Activated CD8-positive, alpha-beta memory T cell treated with anti-CD3 and anti-CD28 coated beads, Interleukin-2, amount 50 U/mL, for 48 hours (primary cell): Measurements from ENCODE around the gene MAGEH1.
"Not testable (repeated sequence)": the region's sequence is repeated elsewhere in the genome, so short reads cannot be mapped to it uniquely, and the experiment has no call there.

ENCODE experiments used
- DNase-seq: peaks from one replicate; pipeline ENCODE4 v3.0.0-alpha.2; 2020

The MAGEH1 gene

DNA sequence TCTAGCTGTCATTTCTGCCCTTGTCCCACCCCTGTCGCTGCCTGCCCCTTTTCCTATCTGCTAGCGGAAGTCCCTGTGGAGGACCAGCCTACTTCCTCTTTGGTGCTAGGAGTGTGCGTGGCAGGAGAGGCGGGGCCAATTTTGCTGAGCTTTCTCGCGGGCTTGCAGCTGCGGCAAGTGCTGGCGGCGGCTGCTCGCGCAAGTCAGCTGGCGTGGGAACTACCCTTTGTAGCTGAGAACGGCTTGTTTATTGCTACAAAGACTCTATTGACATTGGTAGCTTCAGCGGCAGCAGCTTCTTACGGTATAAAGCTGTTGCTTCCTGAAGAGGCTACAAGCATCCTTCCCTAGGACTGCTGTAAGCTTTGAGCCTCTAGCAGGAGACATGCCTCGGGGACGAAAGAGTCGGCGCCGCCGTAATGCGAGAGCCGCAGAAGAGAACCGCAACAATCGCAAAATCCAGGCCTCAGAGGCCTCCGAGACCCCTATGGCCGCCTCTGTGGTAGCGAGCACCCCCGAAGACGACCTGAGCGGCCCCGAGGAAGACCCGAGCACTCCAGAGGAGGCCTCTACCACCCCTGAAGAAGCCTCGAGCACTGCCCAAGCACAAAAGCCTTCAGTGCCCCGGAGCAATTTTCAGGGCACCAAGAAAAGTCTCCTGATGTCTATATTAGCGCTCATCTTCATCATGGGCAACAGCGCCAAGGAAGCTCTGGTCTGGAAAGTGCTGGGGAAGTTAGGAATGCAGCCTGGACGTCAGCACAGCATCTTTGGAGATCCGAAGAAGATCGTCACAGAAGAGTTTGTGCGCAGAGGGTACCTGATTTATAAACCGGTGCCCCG, at the start of gene MAGEH1:
Gene MAGEH1, plus strand, starts transcription at position 138 of the 843 bp plus-strand sequence. Its CDS starts 248 bp downstream, at position 386.
- DNase-seq, result peak; percentile 79

- not testable (repeated sequence) for DNase-seq
These were observed 24.8 kb upstream of the MAGEH1 start for GRCh38 chrX:55427079-55427478.

- DNase-seq, result not testable (repeated sequence)
These were observed 8.5 kb upstream of the MAGEH1 start for GRCh38 chrX:55443468-55443867.

DNA sequence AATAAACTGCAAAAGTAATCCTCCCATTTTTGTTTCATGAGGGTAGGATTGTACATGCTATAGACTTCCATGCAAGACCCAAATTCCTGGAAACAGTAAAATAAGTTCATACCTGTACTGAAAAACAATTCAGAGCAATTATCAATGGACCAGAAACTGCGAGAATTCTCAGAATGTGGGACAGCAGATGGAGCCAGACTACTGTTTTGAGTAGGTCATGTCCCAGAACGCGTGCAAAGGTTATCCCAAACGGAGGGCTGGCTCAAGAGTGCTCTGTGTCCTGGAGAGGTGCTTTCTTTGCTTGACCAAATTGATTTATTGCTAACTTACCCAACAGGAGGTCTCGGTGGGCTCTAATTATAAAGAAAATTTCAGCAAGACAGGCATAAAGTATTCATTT, 1.7 kb upstream of the MAGEH1 start:
- DNase-seq, result no peak

GRCh38 chrX:55451141-55451540, 786 bp upstream of the MAGEH1 start:
- DNase-seq, result no peak

DNA sequence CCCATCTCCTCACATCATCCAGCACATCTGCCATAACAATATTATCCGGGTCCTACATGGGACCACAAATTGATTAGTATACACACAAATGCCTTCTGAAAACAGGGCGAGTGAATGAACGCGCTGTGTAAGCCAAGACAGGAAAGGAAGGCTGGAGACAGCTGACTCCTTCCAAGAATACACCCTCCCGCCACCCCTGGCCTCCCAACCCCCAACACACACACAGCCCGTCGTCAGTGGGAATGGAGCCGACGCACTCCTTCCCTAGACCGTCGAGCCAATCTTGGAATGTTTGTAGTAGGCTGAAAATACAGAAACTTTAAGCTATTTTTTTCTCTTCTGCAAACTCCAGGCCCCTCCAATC, 319 bp upstream of the MAGEH1 start:
- peak; percentile 46 for DNase-seq

DNA sequence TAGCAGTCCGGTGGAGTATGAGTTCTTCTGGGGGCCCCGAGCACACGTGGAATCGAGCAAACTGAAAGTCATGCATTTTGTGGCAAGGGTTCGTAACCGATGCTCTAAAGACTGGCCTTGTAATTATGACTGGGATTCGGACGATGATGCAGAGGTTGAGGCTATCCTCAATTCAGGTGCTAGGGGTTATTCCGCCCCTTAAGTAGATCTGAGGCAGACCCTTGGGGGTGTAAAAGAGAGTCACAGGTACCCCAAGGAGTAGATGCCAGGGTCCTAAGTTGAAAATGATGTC, 852 bp downstream of the MAGEH1 start:
- DNase-seq, result no peak

DNA sequence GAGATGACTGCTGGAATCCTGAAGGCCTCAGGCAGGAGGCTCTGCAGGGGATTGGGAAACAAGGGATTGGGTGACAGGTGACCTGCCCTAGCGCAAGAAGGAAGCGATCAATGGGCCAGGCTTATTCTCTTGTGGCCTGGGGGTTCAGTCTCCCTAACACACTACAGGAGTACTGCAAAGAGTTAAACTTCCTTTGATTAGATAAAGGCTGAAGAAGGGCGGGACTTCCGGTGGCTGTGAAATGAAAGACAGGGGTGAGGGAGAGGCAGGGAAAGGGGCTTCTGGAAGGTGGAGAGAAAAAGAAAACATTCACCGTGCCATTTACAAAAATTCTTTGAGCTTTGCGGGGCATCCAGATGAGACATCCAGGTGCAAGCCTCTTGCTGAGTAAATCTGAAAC, 3.8 kb downstream of the MAGEH1 start:
- DNase-seq, result not testable (repeated sequence)

DNA sequence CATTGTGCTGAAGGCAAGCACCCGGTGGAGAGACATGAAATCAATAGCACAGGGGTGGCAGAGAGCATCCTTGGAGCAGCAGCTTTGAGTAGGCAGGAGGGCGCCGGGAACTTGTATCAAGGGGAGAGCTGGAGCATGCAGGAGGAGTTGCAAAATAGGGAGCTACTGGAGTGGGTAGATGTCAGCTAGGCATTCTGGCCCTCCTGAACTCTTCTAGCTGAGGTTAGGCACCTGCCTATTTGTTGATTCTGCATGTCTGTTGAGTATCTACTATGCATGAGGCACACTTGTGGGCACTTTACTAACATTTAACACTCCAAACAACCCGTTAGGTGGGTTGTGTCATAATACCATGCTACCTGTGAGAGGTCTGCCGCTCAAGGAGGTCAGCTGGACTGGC, 7.5 kb downstream of the MAGEH1 start:
- DNase-seq, result not testable (repeated sequence)

DNA sequence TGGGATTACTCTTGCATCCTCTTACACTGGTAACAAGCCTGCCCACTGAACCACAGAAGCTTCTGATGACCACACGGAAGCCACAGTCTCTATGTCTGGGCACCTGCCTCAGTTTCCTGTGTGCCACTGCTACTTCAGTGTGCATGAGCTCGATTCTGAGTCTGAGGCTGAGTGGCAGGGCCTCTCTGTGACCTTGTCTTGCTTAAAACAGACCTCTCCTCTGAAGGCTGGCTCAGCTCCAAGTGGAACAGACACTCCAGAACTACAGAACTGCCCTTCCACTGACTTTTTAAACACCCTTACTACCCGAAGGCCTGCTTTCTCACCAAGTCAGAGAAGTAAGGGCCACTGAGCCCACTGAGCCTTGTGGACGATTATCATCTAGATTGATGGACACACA, 8.0 kb downstream of the MAGEH1 start:
- not testable (repeated sequence) for DNase-seq

- DNase-seq, result not testable (repeated sequence)
These were observed 12.1 kb downstream of the MAGEH1 start for GRCh38 chrX:55464050-55464449.

DNA sequence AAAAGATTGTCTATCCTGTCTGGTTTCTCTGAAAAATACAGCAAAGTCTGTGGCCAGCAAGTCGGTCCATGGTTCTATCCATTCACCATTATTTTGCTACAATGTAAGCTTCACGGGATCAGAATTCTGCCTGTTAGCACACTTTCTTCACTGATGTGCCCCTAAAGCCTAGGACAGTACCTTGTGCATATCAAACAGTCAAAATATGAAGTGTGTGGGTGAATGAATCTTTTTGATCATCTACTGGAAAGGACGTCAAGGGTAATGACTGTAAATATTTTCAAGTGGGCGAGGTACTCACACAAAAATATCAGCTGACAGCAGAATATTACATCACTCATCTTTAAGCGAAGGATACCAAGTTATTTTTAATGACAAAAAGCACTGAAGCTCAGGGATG, 13.2 kb downstream of the MAGEH1 start:
- not testable (repeated sequence) for DNase-seq

DNA sequence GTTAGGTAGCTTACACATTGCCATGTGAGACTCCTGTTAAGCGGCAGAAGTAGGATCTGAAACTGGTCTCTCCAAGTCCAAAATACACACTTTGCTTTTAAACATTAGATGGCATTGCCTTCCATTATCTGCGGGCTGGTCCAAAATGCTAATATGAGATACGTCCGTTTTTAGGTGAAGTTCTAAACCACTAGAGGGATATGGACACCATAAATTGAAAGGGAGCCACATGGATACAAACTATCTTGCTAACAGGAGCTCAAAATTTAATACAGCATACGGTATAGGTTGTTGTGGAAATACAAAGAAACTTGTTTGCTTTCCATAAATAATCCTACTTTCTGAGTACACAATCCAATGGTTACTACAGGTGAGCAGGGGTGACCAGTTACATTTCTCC, 13.9 kb downstream of the MAGEH1 start:
- DNase-seq, result not testable (repeated sequence)

GRCh38 chrX:55479956-55480355, 28.0 kb downstream of the MAGEH1 start:
- not testable (repeated sequence) for DNase-seq

DNA sequence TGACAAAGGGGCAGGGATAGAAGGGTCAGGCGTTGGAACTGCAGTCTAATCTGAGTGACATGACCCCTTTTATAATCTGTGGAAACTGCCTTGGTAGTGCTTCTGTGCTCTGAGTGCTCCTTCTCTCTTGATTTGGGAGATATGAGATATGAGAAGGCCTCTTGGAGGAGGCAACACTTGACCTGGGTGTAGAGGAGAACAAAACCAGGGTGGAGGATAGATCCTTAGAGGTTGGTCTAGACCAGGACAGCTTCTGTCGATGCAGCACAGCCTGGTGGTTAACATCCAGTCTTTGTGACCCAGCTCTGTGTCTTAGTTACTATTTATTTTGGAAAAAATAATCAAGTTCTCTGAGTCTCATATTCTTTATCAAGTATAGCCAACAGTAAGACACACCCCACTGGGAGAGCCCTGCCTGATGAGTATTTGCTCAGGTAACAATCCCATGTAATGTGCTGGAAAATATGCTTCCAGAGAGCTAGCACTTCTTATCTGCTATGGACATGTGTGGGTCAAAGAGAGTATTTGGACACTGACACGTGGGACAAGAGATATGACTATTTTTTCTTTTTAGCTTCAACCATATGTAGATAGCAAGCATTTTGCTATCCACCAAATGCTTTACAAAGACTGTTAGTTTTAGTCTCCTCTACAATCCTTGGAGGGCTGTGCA, 28.6 kb downstream of the MAGEH1 start:
- DNase-seq, result no peak

GRCh38 chrX:55484948-55485347, 33.0 kb downstream of the MAGEH1 start:
- no peak for DNase-seq

DNA sequence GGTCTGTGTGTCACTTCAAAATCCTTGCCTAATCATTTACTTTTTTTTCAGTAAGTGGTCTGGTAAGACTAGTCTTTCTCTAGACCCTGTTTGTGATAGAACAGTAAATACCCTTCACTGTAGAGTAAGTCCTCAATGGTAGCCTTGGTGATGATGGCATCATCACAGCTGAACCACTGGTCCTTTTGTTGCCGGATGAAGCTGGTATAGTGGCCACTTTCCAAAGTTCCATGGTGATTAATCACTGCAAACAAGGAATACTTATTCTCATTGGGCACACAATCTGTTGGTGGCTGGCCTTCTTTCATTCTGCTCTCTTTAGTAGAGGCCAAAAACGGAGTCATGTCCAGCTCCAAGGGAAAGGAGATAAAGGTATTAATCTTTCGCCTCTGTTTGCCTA, 34.8 kb downstream of the MAGEH1 start:
- DNase-seq, result no peak

GRCh38 chrX:55487143-55487542, 35.2 kb downstream of the MAGEH1 start:
- no peak for DNase-seq

- no peak for DNase-seq
These were observed 36.2 kb downstream of the MAGEH1 start for GRCh38 chrX:55488006-55488592.

DNA sequence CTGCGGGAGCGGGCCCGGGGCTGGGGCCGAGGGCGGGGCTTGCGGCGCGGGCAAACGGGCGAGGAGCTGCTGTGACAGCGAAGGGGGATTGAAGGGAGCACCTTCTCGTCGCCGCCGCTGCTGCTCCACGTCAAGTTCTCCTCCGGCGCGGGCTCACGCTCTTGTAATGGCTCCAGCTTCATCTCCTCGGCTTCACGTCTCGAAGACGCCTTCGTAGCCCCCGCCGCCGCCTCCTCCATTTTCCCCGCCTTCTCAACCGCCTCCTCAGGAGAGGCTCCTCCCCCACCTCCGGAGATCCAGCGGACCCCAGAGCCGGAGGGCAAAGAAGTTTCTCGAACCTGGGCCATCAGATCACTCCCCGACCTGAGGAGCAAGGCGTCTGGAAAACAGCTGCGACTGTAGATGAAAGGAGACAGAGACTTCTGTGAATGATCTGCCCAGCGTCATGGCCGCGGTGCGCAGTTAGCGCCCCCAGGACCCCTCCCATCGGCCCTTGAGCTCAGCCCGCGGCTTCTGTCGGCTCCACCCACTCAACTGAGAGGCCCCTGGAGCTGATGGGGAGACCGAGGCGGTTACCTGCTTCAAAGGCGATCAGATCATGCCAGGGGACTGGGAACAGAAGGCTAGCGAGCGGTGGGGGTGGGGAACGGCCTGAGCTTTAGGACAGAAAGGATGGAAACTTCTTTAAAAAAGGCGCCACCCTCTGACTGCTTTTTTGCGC, 36.8 kb downstream of the MAGEH1 start:
- DNase-seq, result peak; percentile 68

DNA sequence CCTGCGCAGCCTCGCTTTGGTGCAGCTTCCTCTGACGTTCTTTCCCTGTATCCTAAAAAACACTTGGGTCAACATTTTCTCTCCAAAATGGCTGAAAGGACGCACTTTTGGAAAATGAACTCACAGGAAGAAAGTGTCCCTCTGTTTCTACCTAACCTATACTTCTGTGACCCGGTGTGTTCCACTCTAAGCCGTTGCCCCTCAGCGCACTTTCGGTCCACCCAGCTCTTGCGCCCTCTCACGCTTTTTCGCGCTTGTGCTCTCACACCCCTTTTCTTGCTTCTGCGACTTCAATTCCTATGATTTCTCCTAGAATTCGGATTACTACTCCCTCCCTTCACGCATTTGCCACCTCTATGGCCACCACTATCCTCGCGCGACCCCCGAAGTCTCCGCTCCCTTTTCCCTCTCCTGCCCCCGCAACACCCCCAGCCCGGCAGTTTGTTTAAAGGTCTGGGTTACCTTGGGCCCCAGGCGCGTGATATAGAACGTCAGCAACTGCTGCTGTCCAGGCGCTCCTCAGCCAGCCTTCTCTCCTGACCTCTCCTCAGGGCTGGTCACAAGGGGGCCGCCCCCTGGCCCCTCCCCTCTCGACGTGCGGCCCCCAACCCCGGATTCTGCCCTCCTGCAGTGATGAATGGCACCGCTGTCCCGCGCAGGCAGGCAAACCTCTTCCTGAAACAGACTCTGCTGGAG, 37.5 kb downstream of the MAGEH1 start, which contains the start of gene USP51:
Gene USP51, minus strand, starts transcription at position 535 of the 696 bp plus-strand sequence. CDS start 909 bp downstream, outside the sequence.
- peak; percentile 53 for DNase-seq

- no peak for DNase-seq
These were observed 38.2 kb downstream of the MAGEH1 start for GRCh38 chrX:55490121-55490520.

DNA sequence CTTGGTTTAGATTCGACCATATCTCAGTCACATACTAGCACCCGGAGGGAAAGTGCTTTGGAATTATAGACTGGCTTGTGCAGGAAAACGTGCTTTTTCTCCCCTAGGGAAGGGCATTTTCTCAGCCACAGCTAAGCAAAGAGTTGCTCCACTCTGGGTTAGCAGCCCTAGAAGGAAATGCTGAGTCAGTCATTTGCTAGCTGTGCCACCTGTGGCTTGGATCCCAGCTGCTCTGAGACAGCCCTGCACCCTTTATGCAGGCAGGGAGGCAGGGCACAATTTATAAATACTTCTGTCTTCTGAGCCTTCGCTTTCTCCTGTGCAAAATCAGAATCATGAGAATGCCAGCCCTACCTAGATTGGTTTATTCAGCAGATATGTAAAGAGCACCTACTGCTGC, 39.0 kb downstream of the MAGEH1 start:
- DNase-seq, result no peak
